Hepatocyte (in vitro differentiated cells): ENCODE results near the gene CYGB.

ENCODE experiments used
- EZH2phosphoT487 ChIP-seq: fragments of 200-600 bp; sonication (generic); IDR thresholded peaks from one replicate; pipeline ENCODE4 v1.6.1; 2018; ENCODE audit warnings: antibody characterized with exemption, mild to moderate bottlenecking, low read depth, moderate library complexity; ENCODE audit not compliant: unreplicated experiment, severe bottlenecking
- TF ChIP-seq, protein P1 (sequence below): fragments of 200-600 bp; sonication (generic); IDR thresholded peaks from 2 replicates; pipeline ENCODE4 v1.5.1; 2016; ENCODE audit warnings: antibody characterized with exemption, mild to moderate bottlenecking; ENCODE audit not compliant: poor library complexity

DNA sequence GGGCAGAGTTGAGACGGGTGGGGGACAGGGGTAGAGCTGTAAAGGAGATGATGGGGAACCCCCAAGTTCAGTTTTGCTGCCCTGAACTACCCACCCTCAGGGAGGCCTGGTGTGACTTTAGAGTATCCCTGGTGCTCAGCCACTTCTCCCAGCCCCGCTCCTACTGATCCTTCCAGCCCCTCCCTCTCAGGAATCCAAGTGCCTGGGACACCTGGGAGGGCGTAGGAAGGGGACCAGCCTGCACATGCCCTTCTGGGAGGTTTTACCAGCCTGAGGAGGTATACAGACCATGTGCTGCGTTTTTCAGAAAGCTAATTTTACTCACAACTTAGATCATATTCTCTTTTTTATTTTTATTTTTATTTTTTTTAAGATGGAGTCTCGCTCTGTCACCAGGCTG, 44.0 kb upstream of the CYGB start:
- TF ChIP-seq, protein P1, sequence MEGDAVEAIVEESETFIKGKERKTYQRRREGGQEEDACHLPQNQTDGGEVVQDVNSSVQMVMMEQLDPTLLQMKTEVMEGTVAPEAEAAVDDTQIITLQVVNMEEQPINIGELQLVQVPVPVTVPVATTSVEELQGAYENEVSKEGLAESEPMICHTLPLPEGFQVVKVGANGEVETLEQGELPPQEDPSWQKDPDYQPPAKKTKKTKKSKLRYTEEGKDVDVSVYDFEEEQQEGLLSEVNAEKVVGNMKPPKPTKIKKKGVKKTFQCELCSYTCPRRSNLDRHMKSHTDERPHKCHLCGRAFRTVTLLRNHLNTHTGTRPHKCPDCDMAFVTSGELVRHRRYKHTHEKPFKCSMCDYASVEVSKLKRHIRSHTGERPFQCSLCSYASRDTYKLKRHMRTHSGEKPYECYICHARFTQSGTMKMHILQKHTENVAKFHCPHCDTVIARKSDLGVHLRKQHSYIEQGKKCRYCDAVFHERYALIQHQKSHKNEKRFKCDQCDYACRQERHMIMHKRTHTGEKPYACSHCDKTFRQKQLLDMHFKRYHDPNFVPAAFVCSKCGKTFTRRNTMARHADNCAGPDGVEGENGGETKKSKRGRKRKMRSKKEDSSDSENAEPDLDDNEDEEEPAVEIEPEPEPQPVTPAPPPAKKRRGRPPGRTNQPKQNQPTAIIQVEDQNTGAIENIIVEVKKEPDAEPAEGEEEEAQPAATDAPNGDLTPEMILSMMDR = no peak
- TF ChIP-seq EZH2phosphoT487 = no peak
